Activated T-cell treated with anti-CD3 and anti-CD28 coated beads, Interleukin-2, amount 50 U/mL, for 4 hours (primary cell): ENCODE results near the gene CMPK2. TPM values are rescaled to one million over a fixed set of nuclear protein-coding genes. Genes with fewer than 3 reads are reported as not detected.
"Not testable (repeated sequence)": the region's sequence is repeated elsewhere in the genome, so short reads cannot be mapped to it uniquely, and the experiment has no call there.

Experiments
- ATAC-seq, 2 donors: fragments of 200-7000 bp; cut with Tn5 transposase; one replicate each; pipeline ENCODE4 v1.10.0; 2021
- DNase-seq: peaks from one replicate; pipeline ENCODE4 v3.0.0-alpha.2; 2020
- H3K27me3 Mint-ChIP-seq: one replicate; pipeline ENCODE4 v1.8.0; 2021; ENCODE audit warnings: low read depth, mixed read lengths
- H3K36me3 Mint-ChIP-seq: one replicate; pipeline ENCODE4 v1.8.0; 2022; ENCODE audit warnings: mixed read lengths; ENCODE audit not compliant: insufficient read depth
- H3K4me1 Mint-ChIP-seq: one replicate; pipeline ENCODE4 v1.8.0; 2021; ENCODE audit warnings: low read depth, mixed read lengths
- H3K4me3 Mint-ChIP-seq: one replicate; pipeline ENCODE4 v1.8.0; 2021; ENCODE audit warnings: mild to moderate bottlenecking, moderate library complexity, mixed read lengths
- H3K9me3 Mint-ChIP-seq: one replicate; pipeline ENCODE4 v1.8.0; 2021; ENCODE audit warnings: mixed read lengths
- total RNA-seq, 3 donors: library from RNA; stranded (reverse); gene quantifications; one replicate each; pipeline ENCODE4 v1.2.1, GENCODE V29; 2021

CMPK2 gene, protein sequence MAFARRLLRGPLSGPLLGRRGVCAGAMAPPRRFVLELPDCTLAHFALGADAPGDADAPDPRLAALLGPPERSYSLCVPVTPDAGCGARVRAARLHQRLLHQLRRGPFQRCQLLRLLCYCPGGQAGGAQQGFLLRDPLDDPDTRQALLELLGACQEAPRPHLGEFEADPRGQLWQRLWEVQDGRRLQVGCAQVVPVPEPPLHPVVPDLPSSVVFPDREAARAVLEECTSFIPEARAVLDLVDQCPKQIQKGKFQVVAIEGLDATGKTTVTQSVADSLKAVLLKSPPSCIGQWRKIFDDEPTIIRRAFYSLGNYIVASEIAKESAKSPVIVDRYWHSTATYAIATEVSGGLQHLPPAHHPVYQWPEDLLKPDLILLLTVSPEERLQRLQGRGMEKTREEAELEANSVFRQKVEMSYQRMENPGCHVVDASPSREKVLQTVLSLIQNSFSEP
- 1 to 10 TPM; 2.5 to 4.2 (median 3.2) TPM for total RNA-seq

DNA sequence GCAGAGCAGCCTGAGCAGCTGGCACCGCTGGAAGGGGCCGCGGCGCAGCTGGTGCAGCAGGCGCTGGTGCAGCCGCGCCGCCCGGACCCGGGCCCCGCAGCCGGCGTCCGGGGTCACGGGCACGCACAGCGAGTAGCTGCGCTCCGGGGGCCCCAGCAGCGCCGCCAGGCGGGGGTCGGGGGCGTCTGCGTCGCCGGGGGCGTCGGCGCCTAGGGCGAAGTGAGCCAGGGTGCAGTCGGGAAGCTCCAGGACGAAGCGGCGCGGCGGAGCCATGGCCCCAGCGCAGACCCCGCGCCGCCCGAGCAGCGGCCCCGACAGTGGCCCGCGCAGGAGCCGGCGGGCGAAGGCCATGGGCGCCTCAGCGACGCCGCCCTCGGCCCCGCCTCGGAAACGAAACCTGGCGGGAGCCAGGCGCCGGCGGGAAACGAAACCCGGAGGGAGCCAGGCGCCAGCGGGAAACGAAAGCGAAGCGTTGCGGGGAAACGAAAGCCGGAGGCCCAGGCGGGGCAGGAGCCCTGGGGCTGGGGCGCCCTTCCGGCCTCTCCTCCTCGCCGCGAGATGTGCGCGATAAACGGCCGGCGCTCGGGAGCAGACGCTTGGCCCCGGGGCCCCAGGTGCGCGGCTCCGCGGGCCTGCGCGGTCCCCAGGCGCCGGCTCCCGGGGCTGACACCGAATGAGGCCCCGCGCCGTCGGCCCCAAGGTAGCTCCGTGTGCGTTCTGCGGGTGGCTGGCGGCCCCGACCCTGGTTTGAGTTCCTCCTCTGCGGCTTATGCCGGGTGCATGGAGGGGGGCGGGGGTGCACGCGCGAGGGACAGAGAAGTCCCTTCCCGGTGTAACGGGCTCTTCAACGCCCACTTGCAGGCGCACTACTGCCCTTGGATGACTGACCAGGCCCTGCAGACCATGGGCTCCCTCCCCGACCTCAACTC lies at the start of gene CMPK2:
TSS of gene CMPK2 (minus strand) at position 562 of the 929 bp plus-strand sequence. CDS start at position 351, 211 bp downstream.
- Mint-ChIP-seq H3K4me1 (peaks cover 29% of the 10 kb centered on the region), H3K27me3 (no peaks in the 10 kb centered on the region), H3K36me3 (peaks cover 24% of the 10 kb centered on the region), H3K4me3 (peak within 1 kb of the TSS; percentile 97), H3K9me3 (peaks cover 9% of the 10 kb centered on the region)
- DNase-seq (peak; percentile 71), ATAC-seq (peak; percentile 80 to 81)

DNA sequence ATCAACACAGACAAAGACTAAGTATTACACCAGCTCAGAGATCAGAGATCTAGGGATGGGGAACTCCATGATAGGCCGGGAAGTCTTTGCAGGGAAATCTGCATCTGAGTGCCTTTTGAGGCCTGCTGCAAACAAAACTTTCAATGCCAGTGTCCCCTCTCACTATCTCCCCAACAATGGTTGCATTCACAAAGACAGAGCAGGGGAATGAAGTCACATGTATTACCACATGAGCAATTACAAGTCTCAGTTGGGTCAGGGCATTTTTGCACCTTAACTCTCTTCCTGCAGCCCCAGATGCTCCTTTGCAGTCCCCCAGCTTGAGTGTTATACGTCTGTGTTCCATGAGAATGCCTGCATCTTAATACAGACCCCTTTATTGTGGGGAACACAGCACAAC lies 49.7 kb upstream of the CMPK2 start:
- peaks cover 71% of the 10 kb centered on the region for H3K4me1 Mint-ChIP-seq
- H3K36me3 Mint-ChIP-seq = no peaks in the 10 kb centered on the region
- ATAC-seq (no peak), DNase-seq (no peak)
- no peaks in the 10 kb centered on the region for H3K27me3 Mint-ChIP-seq
- no peaks in the 10 kb centered on the region for H3K9me3 Mint-ChIP-seq
- H3K4me3 Mint-ChIP-seq = no peak overlapping the region

DNA sequence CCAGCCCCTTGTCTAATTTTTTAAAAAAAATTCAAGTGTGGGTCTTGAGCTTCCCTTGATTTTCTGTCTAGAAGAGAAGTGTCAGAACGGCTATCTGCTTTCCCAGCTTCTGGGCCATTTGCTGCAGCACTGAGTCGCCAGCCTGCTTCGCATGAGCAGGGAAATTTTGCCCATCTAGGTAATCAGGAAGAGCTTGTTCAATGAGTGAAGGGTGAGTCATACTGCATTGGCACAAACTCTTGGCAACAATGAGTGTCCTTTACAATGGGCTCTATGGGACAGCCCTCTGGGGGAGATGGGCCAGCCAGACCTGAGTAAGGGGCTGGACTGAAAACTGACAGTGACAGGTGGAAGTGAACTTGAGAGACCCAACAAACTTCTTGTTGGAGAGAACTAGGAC lies 49.1 kb upstream of the CMPK2 start:
- H3K4me3 Mint-ChIP-seq = no peak overlapping the region
- H3K36me3 Mint-ChIP-seq = no peaks in the 10 kb centered on the region
- peaks cover 71% of the 10 kb centered on the region for H3K4me1 Mint-ChIP-seq

DNA sequence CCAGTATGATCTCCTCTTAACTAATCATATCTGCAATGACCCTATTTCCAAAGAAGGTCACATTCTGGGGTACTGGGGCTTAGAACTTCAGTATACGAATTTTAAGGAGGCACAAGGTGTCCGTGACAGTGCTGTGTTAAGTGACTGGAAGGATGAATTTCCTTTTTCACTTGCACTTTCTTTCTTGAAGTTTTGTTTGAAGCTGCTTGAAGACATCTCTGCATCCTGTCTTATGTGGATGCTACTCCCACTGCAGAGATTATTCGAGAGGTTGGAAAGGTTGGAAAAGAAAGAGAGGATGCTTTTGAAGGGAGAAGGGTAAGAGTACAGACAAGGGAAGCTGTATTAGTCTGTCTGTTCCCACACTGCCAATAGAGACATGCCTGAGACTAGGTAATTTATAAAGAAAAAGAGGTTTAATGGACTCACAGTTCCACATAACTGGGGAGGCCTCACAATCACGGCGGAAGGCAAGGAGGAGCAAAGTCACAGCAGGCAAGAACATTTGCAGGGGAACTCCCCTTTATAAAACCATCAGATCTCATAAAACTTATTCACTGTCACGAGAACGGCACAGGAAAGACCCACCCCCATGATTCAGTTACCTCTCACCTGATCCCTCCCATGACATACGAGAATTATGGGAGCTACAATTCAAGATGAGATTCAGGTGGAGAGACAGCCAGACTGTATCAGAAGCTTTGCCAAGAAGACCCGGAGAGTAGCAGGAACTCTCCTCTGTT lies 47.9 kb upstream of the CMPK2 start:
- H3K36me3 Mint-ChIP-seq = no peaks in the 10 kb centered on the region
- H3K4me1 Mint-ChIP-seq = peaks cover 73% of the 10 kb centered on the region
- DNase-seq (peak; percentile 54), ATAC-seq (peak; percentile 35 to 46)
- peak overlapping the region; percentile 72 for H3K4me3 Mint-ChIP-seq
- H3K9me3 Mint-ChIP-seq = no peaks in the 10 kb centered on the region
- no peaks in the 10 kb centered on the region for H3K27me3 Mint-ChIP-seq

More for the DNA sequence above, 49.1 kb upstream of the CMPK2 start:
- no peak for ATAC-seq
- Mint-ChIP-seq H3K9me3 (no peaks in the 10 kb centered on the region), H3K27me3 (no peaks in the 10 kb centered on the region)
- peak; percentile 25 for DNase-seq

DNA sequence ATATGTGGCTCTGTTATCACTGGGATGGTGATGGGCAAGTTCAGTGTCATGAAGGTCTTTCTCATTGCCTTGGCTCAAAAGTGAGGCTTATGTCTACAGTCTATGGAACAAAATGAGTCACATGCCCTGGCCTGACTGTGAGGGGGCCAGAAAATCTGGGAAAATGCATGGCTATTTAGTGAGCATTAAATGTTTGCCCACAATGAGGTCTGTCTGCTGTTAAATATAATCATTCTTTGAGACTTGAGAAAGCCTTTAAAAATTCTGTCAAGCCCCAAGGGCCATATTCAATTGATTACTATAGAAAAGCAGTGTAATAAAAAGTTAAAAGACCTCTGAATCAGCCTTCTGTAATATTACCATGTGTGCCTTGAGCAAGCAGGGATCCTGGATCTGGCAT lies 46.0 kb upstream of the CMPK2 start:
- no peaks in the 10 kb centered on the region for H3K27me3 Mint-ChIP-seq
- peak overlapping the region; percentile 45 for H3K4me3 Mint-ChIP-seq
- H3K4me1 Mint-ChIP-seq = peaks cover 91% of the 10 kb centered on the region
- DNase-seq = no peak
- H3K36me3 Mint-ChIP-seq = no peaks in the 10 kb centered on the region
- ATAC-seq = no peak
- H3K9me3 Mint-ChIP-seq = no peaks in the 10 kb centered on the region

DNA sequence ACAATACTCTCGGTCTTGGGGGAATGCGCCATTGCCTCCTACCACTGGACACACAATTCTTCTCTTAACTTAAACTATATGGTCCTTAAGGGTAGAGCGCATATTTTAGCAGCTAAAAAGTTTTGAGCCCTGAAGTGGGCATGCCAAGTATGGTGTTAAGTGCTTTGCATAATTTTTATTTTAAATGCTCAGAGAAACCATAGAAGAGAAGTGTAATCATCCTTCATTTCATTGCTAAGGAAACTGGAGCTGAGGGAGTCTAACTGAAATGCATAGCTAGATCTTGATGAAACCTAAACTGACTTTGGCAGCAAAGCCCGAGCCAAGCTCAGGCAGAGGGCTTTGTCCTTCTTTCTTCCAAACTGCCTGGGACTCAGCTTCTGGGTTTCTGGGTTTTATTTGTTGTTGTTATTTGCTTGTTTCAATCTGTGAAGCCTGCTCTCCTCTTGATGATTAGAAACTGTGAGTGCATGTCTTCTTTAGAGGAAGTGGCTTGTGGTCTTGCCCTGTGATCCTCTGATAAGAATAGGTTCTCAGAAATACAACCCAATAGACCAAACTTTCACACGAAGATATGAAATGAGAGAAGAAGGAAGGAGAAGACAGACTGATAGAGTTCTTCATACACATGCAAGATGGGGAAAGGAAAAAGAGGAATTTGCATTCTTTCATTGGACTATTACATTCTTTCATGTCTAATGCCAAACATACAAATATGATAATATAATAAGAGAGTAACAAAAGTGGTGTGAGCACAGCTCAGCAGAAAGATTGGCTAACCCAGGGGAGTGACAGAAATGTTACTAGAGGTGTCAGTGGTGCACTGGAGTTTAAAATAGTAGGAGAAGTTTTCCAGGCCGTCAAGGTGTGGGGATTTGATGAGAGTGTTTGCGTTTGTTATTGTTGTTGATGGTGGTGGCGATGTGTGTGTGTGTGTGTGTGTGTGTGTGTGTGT lies 44.0 kb upstream of the CMPK2 start:
- Mint-ChIP-seq H3K36me3 (no peaks in the 10 kb centered on the region), H3K27me3 (no peaks in the 10 kb centered on the region), H3K4me3 (peak overlapping the region; percentile 69), H3K4me1 (peaks cover 88% of the 10 kb centered on the region), H3K9me3 (no peaks in the 10 kb centered on the region)
- DNase-seq = no peak
- ATAC-seq = peak; percentile 35 to 49

DNA sequence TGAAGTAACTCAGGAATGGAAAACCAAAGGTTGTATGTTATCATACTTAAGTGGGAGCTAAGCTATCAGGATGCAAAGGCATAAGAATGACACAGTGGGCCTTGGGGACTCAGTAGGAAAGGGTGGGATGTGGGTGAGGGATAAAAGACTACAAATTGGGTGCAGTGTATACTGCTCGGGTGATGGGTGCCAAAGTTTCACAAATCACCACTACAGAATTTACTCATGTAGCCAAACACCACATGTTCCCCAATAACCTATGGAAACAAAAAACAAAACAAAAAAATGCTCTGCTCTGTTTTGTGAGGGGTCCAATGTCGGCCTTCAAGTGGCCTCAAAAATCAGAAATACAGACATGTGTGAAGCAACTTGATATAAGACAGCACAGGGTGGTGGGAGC lies 42.6 kb upstream of the CMPK2 start:
- no peaks in the 10 kb centered on the region for H3K27me3 Mint-ChIP-seq
- H3K4me1 Mint-ChIP-seq = peaks cover 79% of the 10 kb centered on the region
- H3K4me3 Mint-ChIP-seq = no peak overlapping the region
- peaks cover 6% of the 10 kb centered on the region for H3K36me3 Mint-ChIP-seq
- H3K9me3 Mint-ChIP-seq = peaks cover 3% of the 10 kb centered on the region
- DNase-seq (no peak), ATAC-seq (no peak)

DNA sequence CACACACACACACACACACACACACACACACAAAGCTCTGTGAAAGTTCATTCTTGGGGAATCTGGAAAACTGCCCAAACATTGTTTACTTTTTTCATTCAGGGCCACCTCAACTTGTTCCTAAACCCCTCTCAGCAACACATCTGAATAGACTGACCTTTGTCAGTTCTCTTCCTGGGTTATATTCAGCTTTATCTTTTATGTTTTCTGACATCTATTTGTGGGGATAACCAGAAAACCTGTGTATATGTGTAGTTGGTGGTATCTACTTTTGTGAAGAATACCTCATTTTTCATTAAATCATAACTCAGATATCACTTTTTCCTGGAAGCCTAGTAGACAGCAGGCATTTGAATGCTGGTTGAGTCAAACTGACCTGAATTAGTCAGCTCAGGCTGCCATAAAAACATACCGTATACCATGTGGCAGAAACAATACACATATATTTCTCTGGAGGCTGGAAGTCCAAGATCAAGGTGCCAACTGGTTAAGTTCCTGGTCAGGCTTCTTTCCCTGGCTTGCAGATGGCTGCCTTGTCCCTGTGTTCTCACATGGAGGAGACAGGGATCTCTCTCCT lies 40.5 kb upstream of the CMPK2 start:
- H3K4me1 Mint-ChIP-seq = peaks cover 59% of the 10 kb centered on the region
- ATAC-seq (peak; percentile 76 to 77), DNase-seq (no peak)
- H3K27me3 Mint-ChIP-seq = no peaks in the 10 kb centered on the region
- H3K4me3 Mint-ChIP-seq = no peak overlapping the region
- peaks cover 21% of the 10 kb centered on the region for H3K9me3 Mint-ChIP-seq
- H3K36me3 Mint-ChIP-seq = peaks cover 18% of the 10 kb centered on the region

DNA sequence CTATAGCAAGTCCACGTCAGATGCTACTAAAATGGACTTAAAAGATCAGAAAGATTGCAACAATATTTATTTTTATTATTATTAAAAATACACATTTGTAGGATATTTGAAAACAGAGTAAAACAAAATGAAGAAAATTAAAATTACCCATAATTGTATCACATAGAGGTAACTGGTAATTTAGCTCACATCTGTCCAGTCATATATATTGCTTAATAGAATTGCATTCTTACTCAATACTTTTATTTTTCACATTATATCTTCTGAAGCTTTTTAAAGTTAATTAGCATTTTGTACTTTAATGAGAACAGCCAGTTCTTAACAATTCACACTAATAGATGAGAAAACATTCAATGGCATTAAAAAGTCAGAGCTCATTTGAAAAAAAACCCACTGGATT lies 40.0 kb upstream of the CMPK2 start:
- DNase-seq (no peak), ATAC-seq (no peak)
- Mint-ChIP-seq H3K27me3 (no peaks in the 10 kb centered on the region), H3K4me1 (peaks cover 53% of the 10 kb centered on the region), H3K4me3 (no peak overlapping the region), H3K9me3 (peaks cover 21% of the 10 kb centered on the region), H3K36me3 (peaks cover 20% of the 10 kb centered on the region)

DNA sequence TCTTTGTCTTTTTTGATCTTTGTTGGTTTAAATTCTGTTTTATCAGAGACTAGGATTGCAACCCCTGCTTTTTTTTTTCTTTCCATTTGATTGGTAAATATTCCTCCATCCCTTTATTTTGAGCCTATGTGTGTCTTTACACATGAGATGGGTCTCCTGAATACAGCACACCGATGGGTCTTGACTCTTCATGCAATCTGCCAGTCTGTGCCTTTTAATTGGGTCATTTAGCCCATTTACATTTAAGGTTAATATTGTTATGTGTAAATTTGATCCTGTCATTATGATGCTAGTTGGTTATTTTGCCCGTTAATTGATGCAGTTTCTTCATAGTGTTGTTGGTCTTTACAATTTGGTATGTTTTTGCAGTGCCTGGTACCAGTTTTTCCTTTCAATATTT lies 36.9 kb upstream of the CMPK2 start:
- H3K27me3 Mint-ChIP-seq, DNase-seq, H3K4me3 Mint-ChIP-seq, ATAC-seq: not testable (repeated sequence)
- H3K4me1 Mint-ChIP-seq = peaks cover 22% of the 10 kb centered on the region
- peaks cover 21% of the 10 kb centered on the region for H3K9me3 Mint-ChIP-seq
- peaks cover 20% of the 10 kb centered on the region for H3K36me3 Mint-ChIP-seq

DNA sequence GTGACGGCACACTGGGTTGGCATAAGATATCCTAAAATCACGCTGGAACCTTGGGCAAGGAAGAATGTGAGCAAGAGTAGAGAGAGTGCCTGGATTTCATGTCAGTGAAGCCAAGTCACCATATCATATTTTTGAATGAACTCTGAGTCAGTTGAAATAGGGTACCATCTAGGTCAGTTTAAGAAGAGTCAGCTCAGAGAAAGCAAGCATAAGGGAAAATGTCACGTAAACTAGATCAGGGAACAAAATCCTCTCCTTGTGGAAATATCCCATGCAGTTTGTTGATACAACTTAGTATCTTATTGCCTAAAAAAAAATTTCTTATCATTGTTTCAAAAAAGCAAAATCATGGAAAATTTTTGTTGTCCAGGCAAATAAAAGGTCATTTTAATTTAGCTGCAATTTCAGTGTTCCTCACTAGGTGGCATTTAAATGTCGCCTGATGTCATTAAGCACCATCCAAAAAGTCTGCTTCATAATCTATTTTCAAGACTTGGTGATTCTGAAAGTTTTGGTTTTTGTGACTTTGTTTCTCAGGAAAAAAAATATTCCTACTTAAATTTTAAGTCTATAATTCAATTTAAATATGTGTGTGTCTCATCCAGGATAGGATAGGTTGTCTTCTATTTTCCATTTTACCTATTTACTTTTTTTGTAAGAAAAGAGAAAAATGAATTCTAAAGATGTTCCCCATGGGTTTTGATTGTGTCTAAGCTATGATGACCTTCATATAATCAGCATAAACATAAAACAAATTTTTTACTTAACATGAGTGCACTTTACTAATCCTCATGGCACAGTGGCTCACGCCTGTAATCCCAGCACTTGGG lies 31.4 kb upstream of the CMPK2 start:
- peak in 1 of 2 donors; percentile 46 for ATAC-seq
- peaks cover 6% of the 10 kb centered on the region for H3K4me1 Mint-ChIP-seq
- no peak for DNase-seq
- peaks cover 8% of the 10 kb centered on the region for H3K9me3 Mint-ChIP-seq
- no peaks in the 10 kb centered on the region for H3K27me3 Mint-ChIP-seq
- H3K4me3 Mint-ChIP-seq = no peak overlapping the region
- peaks cover 22% of the 10 kb centered on the region for H3K36me3 Mint-ChIP-seq

DNA sequence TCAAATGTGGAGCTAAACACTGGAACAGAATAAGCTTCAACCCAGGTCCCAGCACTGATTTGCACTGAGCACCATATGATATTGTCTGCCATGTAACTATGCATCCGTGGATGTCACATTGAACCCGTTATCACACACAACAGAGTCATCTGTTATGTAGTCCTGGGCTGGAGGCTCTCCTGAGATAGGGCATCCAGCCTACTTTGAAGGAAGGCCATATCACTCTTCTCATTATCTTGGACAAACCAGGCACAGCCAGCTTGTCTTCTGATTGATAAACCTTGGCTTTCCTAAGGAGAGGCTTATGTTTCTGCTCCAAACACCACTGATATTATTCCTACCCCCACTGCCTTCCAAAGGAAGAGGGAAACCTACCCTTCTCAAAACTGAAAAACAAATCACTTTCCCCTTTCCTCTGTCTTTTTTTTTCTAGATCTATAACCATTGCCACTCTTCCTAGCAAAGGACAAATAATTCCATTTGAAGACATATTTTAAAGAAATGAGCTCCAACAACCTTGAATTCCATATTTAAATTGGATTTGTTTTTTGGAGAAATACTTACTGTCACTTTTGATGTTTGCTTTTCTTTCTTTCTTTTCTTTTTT lies 28.3 kb upstream of the CMPK2 start:
- H3K9me3 Mint-ChIP-seq = no peaks in the 10 kb centered on the region
- H3K27me3 Mint-ChIP-seq = no peaks in the 10 kb centered on the region
- no peak overlapping the region for H3K4me3 Mint-ChIP-seq
- DNase-seq = no peak
- ATAC-seq = no peak
- H3K4me1 Mint-ChIP-seq = peaks cover 7% of the 10 kb centered on the region
- peaks cover 14% of the 10 kb centered on the region for H3K36me3 Mint-ChIP-seq
